ELR (cell line): Measurements from ENCODE around the gene TBL1XR1.

Source experiments
- DNase-seq: peaks from one replicate; pipeline ENCODE4 v3.0.0-alpha.2; 2015; ENCODE audit warnings: low read depth

The TBL1XR1 gene

GRCh38 chr3:177197041-177197726 is at the start of gene TBL1XR1:
Gene TBL1XR1 (minus strand): TSS chr3:177197482. CDS start chr3:177064977, 132,505 bp downstream.
- DNase-seq: peak; percentile 91

- no peak for DNase-seq
These were observed 48.0 kb upstream of the TBL1XR1 start for GRCh38 chr3:177245250-177245649.

GRCh38 chr3:177244606-177245005 is 47.3 kb upstream of the TBL1XR1 start:
- no peak for DNase-seq

- DNase-seq: no peak
These were observed 41.5 kb upstream of the TBL1XR1 start for GRCh38 chr3:177238686-177239216.

- DNase-seq: no peak
These were observed 39.9 kb upstream of the TBL1XR1 start for GRCh38 chr3:177237206-177237605.

GRCh38 chr3:177236704-177237103 is 39.4 kb upstream of the TBL1XR1 start:
- DNase-seq: peak; percentile 21

GRCh38 chr3:177234121-177234520 is 36.8 kb upstream of the TBL1XR1 start:
- DNase-seq: no peak

GRCh38 chr3:177231242-177231641 is 34.0 kb upstream of the TBL1XR1 start:
- no peak for DNase-seq

- no peak for DNase-seq
These were observed 33.4 kb upstream of the TBL1XR1 start for GRCh38 chr3:177230641-177231040.

- no peak for DNase-seq
These were observed 32.5 kb upstream of the TBL1XR1 start for GRCh38 chr3:177229791-177230190.

- no peak for DNase-seq
These were observed 31.4 kb upstream of the TBL1XR1 start for GRCh38 chr3:177228601-177229190.

- no peak for DNase-seq
These were observed 27.1 kb upstream of the TBL1XR1 start for GRCh38 chr3:177224414-177224813.

GRCh38 chr3:177221744-177222143 is 24.5 kb upstream of the TBL1XR1 start:
- no peak for DNase-seq

- DNase-seq: no peak
These were observed 23.1 kb upstream of the TBL1XR1 start for GRCh38 chr3:177220136-177220974.

GRCh38 chr3:177213801-177214535 is 16.7 kb upstream of the TBL1XR1 start:
- no peak for DNase-seq

- no peak for DNase-seq
These were observed 15.5 kb upstream of the TBL1XR1 start for GRCh38 chr3:177212756-177213155.

GRCh38 chr3:177212278-177212610 is 15.0 kb upstream of the TBL1XR1 start:
- no peak for DNase-seq

GRCh38 chr3:177211503-177212277 is 14.4 kb upstream of the TBL1XR1 start:
- DNase-seq: no peak

- no peak for DNase-seq
These were observed 13.6 kb upstream of the TBL1XR1 start for GRCh38 chr3:177210744-177211502.

GRCh38 chr3:177209509-177209908 is 12.2 kb upstream of the TBL1XR1 start:
- no peak for DNase-seq

GRCh38 chr3:177208781-177209180 is 11.5 kb upstream of the TBL1XR1 start:
- no peak for DNase-seq
